OCI-LY3 (cell line): ENCODE results near the gene SLC49A4.

ENCODE experiments used
- H2AFZ ChIP-seq: fragments of 200-600, 300-600 bp; shearing (Covaris generic); 2 replicates; pipeline ENCODE4 v1.6.0; 2014; ENCODE audit warnings: antibody characterized with exemption, low read depth, low read length
- H3K27ac ChIP-seq: fragments of 200-600, 300-600 bp; sonication (generic); 2 replicates; pipeline ENCODE4 v1.5.1; 2014; ENCODE audit warnings: mild to moderate bottlenecking, low read length, moderate library complexity, mixed read lengths
- H3K27me3 ChIP-seq: fragments of 200-600, 300-600 bp; sonication (generic); 2 replicates; pipeline ENCODE4 v1.6.1; 2014; ENCODE audit warnings: low read depth, low read length, mixed read lengths
- H3K36me3 ChIP-seq: fragments of 200-600, 300-600 bp; sonication (generic); replicated peaks from 2 replicates; pipeline ENCODE3; 2014; ENCODE audit warnings: low read depth, low read length, mixed read lengths
- H3K4me1 ChIP-seq: fragments of 300-600, 200-600 bp; sonication (generic); 2 replicates; pipeline ENCODE4 v1.6.1; 2014; ENCODE audit warnings: low read length, mixed read lengths
- H3K4me2 ChIP-seq: fragments of 200-600, 300-600 bp; sonication (generic); 2 replicates; pipeline ENCODE4 v1.6.1; 2014; ENCODE audit warnings: low read length, mixed read lengths
- H3K4me3 ChIP-seq: fragments of 300-600, 200-600 bp; sonication (generic); 2 replicates; pipeline ENCODE4 v1.5.1; 2014; ENCODE audit warnings: antibody characterized with exemption, mild to moderate bottlenecking, low read length, moderate library complexity
- H3K79me2 ChIP-seq: fragments of 300-600, 200-600 bp; shearing (Covaris generic); 2 replicates; pipeline ENCODE4 v1.6.1; 2014; ENCODE audit warnings: mild to moderate bottlenecking, low read length, mixed read lengths
- H3K9ac ChIP-seq: fragments of 300-600, 200-600 bp; shearing (Covaris generic); 2 replicates; pipeline ENCODE4 v1.6.0; 2014; ENCODE audit warnings: mild to moderate bottlenecking, low read length, moderate library complexity
- H3K9me3 ChIP-seq: fragments of 200-600, 300-600 bp; shearing (Covaris generic); 2 replicates; pipeline ENCODE4 v1.6.1; 2014; ENCODE audit warnings: low read length, mixed read lengths; ENCODE audit not compliant: insufficient read depth
- H4K20me1 ChIP-seq: fragments of 200-600, 300-600 bp; sonication (generic); 2 replicates; pipeline ENCODE4 v1.6.1; 2016; ENCODE audit warnings: low read length, mixed read lengths; ENCODE audit not compliant: insufficient read depth
- CTCF ChIP-seq: fragments of 200-600, 300-600 bp; sonication (generic); IDR thresholded peaks from 2 replicates; pipeline ENCODE4 v1.5.1; 2014; ENCODE audit warnings: antibody characterized with exemption, low read length, low read depth
- EZH2phosphoT487 ChIP-seq: fragments of 200-600 bp; shearing (Covaris generic); IDR thresholded peaks from 2 replicates; pipeline ENCODE4 v1.6.1; 2018; ENCODE audit warnings: antibody characterized with exemption, mixed run types, low read depth

Gene SLC49A4

GRCh38 chr3:122930063-122930997 is 135.5 kb downstream of the SLC49A4 start:
- Histone ChIP-seq H3K79me2 (no peaks in the 10 kb centered on the region), H3K4me3 (no peak overlapping the region), H4K20me1 (no peaks in the 10 kb centered on the region), H3K4me1 (no peaks in the 10 kb centered on the region), H3K4me2 (no peak overlapping the region), H3K27me3 (no peaks in the 10 kb centered on the region), H3K9me3 (no peaks in the 10 kb centered on the region), H3K9ac (no peak overlapping the region), H3K27ac (no peak overlapping the region), H3K36me3 (no peaks in the 10 kb centered on the region), H2AFZ (no peak overlapping the region)
- no peak for TF ChIP-seq CTCF
- TF ChIP-seq EZH2phosphoT487, result no peak
